Frontal cortex (tissue), 4 donors: ENCODE results near the gene CAPN2. TPM values are rescaled to one million over a fixed set of nuclear protein-coding genes. Genes with fewer than 3 reads are reported as not detected.
"Not testable (repeated sequence)": the region's sequence is repeated elsewhere in the genome, so short reads cannot be mapped to it uniquely, and the experiment has no call there.

ENCODE experiments used
- DNase-seq, 2 donors: peaks; one replicate each; pipeline ENCODE4 v3.0.0; 2012; ENCODE audit warnings: low spot score in 2 of 2
- FAIRE-seq: peaks from 2 replicates; lab custom pipeline; 2012; peaks lifted over from hg19 to GRCh38; lab: Jason Lieb, UNC
- total RNA-seq: library from RNA; depleted of rRNA; stranded (reverse); fragments of >200 nt; gene quantifications from one replicate; pipeline ENCODE4 v1.2.3, GENCODE V29; 2014
- donor health status: control.
- donor health status: control.
- donor health status: control.

Gene CAPN2
- total RNA-seq, 1 donor from 2014 or later: 36.7 TPM

DNA sequence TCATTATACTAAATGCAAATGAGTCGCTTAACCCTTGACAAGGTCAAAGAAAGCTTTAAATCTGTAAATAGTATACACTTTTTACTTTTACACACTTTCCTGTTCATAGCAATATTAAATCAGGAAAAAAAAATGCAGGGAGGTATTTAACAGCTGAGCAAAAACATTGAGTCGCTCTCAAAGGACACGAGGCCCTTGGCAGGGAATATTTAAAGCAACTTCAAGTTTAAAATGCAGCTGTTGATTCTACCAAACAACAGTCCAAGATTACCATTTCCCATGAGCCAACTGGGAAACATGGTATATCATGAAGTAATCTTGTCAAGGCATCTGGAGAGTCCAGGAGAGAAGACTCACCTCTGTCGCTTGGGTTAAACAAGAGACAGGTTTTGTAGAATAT is 62.7 kb downstream of the CAPN2 start:
- DNase-seq: no peak
- no peak for FAIRE-seq

GRCh38 chr1:223775711-223776074 is 63.4 kb downstream of the CAPN2 start:
- DNase-seq (no peak), FAIRE-seq (no peak)

- DNase-seq (no peak), FAIRE-seq (no peak)
Observed at GRCh38 chr1:223776075-223776814, 63.9 kb downstream of the CAPN2 start.

- no peak for FAIRE-seq
- DNase-seq: no peak
Observed at GRCh38 chr1:223776826-223777454, 64.6 kb downstream of the CAPN2 start.

DNA sequence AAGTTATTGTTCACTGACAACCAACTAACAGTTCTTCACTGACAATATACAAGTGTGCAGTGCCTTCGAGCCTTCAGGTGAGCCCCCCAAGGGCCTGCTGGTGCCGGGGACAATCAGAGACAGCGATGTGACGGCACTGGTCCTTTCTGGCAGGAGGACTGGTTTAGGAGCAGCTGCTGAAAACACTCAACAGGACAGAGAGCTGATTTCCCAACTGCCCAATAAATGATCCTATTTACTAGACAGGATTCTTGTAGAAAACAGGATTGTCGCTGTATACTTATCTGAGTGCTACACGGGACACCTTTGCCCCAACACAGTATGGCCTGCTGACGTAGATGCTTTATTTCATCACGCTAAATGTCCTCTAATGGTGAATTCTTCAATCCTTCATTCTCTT is 68.0 kb downstream of the CAPN2 start:
- FAIRE-seq: no peak

DNA sequence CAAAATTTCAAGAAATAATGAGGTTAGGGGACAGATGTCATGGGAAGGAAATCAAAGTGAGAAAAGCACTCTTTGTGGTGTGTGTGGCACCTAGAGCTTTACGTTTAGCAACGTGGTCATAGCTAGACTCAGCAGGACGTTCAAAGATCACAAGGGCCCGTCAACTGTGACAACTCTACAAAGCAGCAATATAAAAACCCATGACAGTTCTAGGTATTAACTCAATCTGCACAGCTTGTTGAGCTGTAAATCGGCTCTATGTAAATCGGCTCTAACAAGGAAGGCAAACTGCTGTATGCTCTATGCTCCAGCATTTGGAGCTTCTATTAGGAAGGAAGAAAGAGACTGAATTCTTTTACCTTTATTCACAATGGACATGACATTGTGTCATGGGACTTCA is 68.6 kb downstream of the CAPN2 start:
- FAIRE-seq: no peak

More for the DNA sequence above, 68.0 kb downstream of the CAPN2 start:
- no peak for DNase-seq

GRCh38 chr1:223783676-223784075 is 71.3 kb downstream of the CAPN2 start:
- DNase-seq (no peak), FAIRE-seq (no peak)

More for the DNA sequence above, 68.6 kb downstream of the CAPN2 start:
- no peak for DNase-seq

DNA sequence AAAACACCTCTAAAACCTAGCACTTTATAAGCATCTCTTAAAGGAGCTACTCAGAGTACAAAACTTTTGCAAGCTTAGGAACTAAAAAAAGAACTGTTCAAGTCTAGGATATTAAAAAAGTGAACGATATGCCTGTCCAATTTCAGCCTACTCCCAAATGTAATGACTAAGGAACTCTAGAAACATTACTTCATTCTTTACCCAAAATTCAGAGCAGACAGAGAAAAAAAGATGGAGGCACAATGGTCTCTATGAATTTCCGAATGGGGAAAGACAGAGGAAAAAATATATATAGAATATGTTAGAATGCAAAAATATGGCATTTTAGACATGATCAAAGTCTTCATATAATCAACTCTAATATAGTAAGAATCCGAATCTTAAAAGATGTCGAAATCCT is 72.2 kb downstream of the CAPN2 start:
- FAIRE-seq (no peak), DNase-seq (no peak)

DNA sequence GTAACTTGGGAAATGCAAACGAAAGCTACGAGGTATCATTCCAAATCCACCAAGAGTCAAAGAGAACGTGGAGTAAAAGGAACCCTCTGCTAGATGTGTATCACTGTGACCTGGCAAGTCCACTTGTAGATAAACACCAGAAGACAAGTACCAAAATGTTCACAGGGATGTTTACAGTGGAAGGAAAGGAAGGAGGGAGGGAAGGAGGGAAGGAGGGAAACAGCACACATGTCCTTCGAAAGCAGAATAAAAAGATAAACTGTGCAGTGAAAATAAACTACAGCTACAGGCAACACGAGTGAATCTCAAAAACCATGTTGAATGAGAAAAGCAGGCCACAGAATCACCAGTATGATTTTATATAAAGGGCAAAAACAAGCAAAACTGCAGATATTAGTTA is 73.5 kb downstream of the CAPN2 start:
- DNase-seq: no peak
- FAIRE-seq: no peak

- FAIRE-seq: peak; percentile 17
Observed at GRCh38 chr1:223788746-223789415, 76.5 kb downstream of the CAPN2 start.

DNA sequence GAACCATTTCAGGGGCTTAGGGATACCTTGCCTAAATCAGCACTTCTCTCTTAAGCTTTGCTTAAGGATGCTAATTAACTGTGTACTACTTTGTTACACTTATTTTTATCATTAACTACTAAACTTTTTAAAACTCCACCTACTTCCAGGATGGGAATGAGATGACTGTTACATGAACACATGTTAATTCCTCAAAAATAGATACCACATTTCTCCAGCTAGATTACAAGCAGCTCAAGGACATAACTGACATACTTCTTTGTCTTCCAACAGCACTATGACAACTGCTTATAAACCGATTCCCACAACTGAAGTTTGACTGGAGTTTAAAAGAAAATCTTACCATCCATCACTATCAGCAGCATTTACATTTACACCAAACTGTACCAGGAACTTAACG is 79.7 kb downstream of the CAPN2 start:
- FAIRE-seq: no peak
- no peak for DNase-seq

More at GRCh38 chr1:223788746-223789415, 76.5 kb downstream of the CAPN2 start:
- DNase-seq: no peak

DNA sequence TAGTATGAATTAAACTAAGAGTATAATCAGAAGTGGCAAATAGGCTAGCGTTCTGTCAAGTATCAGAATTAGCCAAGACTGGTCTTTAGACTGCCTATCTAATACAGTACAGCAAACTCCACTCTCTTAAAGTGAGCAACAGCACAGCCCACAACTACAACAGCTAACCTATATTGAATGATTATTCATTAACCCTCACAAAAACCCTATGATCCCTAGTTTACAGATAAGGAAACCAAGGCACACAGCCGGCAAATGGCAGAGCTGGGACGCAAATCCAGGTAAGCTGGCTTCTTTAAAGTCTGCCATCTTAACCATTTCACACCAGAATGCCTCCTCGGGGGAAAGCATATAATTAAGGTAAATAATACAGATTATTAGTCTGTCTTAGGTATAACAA is 81.4 kb downstream of the CAPN2 start:
- FAIRE-seq: no peak

GRCh38 chr1:223794136-223794880 is 82.0 kb downstream of the CAPN2 start:
- FAIRE-seq (peak; percentile 33), DNase-seq (no peak)

More for the DNA sequence above, 81.4 kb downstream of the CAPN2 start:
- no peak for DNase-seq

DNA sequence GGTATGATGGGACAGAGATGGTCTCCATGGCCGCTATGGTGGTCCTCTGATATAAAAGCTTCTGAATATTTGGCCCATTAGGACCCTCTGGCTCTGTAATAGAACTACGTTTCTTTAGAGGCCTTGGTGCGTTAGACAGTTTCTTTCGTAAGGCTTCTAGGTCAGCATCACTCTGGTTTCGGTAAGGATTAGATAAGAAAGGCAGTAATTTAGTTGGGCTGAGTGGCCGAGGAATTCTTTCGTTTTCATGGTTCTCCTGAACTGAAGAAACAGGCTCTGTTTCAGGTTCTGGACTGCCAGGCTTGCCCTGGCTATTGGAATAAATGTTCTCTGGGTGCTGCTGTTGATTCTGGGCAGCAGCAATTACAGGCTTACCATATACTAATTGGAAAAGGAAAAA is 83.9 kb downstream of the CAPN2 start:
- FAIRE-seq (no peak), DNase-seq (no peak)

GRCh38 chr1:223802032-223802431 is 89.7 kb downstream of the CAPN2 start:
- no peak for DNase-seq
- FAIRE-seq: no peak

DNA sequence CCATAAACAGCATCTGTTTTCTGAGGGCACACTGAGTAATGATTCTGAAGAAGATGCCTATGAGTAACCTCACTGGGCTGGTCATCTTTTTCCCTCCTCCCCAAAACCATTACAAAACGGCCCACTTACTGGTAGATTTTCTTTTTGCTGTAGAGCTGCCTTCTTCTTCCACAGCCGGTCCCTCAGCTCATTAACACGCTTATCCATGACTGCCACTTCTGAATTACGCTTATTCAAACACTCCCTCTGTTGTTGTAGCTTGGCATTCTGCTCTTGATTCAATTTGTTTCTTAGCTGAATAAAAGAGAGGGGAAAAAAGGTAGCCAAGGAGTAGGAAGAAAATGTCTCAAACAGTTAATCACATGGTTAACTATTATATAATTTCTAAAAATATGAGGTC is 90.3 kb downstream of the CAPN2 start:
- DNase-seq: no peak
- FAIRE-seq: peak; percentile 44

- DNase-seq: no peak
- no peak for FAIRE-seq
Observed at GRCh38 chr1:223803211-223803610, 90.9 kb downstream of the CAPN2 start.

DNA sequence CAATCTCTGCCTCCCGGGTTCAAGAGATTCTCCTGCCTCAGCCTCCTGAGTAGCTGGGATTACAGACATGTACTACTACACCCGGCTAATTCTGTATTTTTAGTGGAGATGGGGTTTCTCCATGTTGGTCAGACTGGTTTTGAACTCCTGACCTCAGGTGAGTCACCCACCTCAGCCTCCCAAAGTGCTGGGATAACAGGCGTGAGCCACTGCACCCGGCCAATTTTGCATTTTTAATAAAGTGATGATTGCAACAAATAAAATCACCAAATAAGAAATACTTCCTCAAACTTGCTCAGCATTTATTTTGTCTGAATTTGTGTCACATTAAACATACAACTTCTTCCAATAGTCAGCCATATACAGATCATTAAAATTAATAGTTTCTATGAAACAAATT is 97.6 kb downstream of the CAPN2 start:
- DNase-seq, FAIRE-seq: not testable (repeated sequence)

DNA sequence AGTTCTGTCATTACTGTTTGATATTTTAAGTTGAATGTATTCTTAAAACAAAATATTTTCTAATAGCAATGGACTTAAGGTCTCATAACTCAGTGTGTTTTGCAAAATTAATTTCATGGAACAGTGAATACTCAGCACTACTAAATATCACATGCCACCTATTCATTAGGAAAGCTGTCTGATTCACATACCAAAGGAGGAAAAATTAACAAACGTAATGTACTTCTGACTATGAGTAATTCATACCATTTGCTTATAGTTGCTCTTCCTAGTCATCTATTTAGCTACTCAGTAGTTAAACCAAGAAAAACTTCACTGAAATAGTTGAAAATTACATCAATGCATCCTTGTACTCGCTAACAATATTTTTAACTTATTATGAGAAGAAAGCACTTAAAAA is 98.2 kb downstream of the CAPN2 start:
- FAIRE-seq: no peak

GRCh38 chr1:223811634-223812101 is 99.3 kb downstream of the CAPN2 start:
- no peak for DNase-seq
- peak; percentile 82 for FAIRE-seq

More for the DNA sequence above, 98.2 kb downstream of the CAPN2 start:
- DNase-seq: no peak
